Kidney epithelial cell (primary cell): Measurements from ENCODE around the gene PARP15. TPM values are rescaled to one million over a fixed set of nuclear protein-coding genes. Genes with fewer than 3 reads are reported as not detected.

Experiments used
- DNase-seq: peaks from one replicate; pipeline ENCODE4 v3.0.0-alpha.2; 2010; ENCODE audit warnings: low read depth
- H3K27me3 ChIP-seq: 2 replicates; pipeline ENCODE4 v1.6.0; 2011; ENCODE audit warnings: low read length; ENCODE audit not compliant: control insufficient read depth, insufficient read depth
- H3K36me3 ChIP-seq: 2 replicates; pipeline ENCODE4 v1.5.1; 2011; ENCODE audit warnings: low read length; ENCODE audit not compliant: control insufficient read depth, insufficient read depth
- H3K4me3 ChIP-seq: 2 replicates; pipeline ENCODE4 v1.5.1; 2011; ENCODE audit warnings: low read depth, mild to moderate bottlenecking, control low read depth, low read length
- total RNA-seq: library from RNA; depleted of rRNA; stranded (reverse); fragments of >200 nt; gene quantifications from 2 replicates; pipeline ENCODE4 v1.2.3, GENCODE V29; 2015
- TF ChIP-seq, protein P1 (sequence below): IDR thresholded peaks from 2 replicates; pipeline ENCODE4 v1.5.1; 2011; ENCODE audit warnings: mild to moderate bottlenecking, moderate library complexity, low read length, control low read depth, inconsistent platforms; ENCODE audit not compliant: insufficient read depth, poor library complexity, severe bottlenecking

Gene PARP15
- total RNA-seq, 1 donor from 2014 or later, result not detected

- no peaks in the 10 kb centered on the region for H3K27me3 ChIP-seq
Observed at GRCh38 chr3:122687298-122687697, 109.8 kb downstream of the PARP15 start.

More at GRCh38 chr3:122687298-122687697, 109.8 kb downstream of the PARP15 start:
- TF ChIP-seq, protein P1, sequence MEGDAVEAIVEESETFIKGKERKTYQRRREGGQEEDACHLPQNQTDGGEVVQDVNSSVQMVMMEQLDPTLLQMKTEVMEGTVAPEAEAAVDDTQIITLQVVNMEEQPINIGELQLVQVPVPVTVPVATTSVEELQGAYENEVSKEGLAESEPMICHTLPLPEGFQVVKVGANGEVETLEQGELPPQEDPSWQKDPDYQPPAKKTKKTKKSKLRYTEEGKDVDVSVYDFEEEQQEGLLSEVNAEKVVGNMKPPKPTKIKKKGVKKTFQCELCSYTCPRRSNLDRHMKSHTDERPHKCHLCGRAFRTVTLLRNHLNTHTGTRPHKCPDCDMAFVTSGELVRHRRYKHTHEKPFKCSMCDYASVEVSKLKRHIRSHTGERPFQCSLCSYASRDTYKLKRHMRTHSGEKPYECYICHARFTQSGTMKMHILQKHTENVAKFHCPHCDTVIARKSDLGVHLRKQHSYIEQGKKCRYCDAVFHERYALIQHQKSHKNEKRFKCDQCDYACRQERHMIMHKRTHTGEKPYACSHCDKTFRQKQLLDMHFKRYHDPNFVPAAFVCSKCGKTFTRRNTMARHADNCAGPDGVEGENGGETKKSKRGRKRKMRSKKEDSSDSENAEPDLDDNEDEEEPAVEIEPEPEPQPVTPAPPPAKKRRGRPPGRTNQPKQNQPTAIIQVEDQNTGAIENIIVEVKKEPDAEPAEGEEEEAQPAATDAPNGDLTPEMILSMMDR, result no peak
- no peak overlapping the region for H3K4me3 ChIP-seq
- peaks cover 4% of the 10 kb centered on the region for H3K36me3 ChIP-seq
- no peak for DNase-seq

Other genes with a start within 250 kb of the PARP15 start
- 24.8 and 27.1 TPM in 2 replicates for gene MIX23, start 194.4 kb upstream of the PARP15 start, total RNA-seq
- gene FAM162A, start 193.5 kb upstream of the PARP15 start, total RNA-seq, result 14.3 and 20.1 TPM in 2 replicates
- gene WDR5B, start 161.6 kb upstream of the PARP15 start, total RNA-seq, result 4.2 and 4.9 TPM in 2 replicates
- gene KPNA1, start 62.7 kb upstream of the PARP15 start, total RNA-seq, result 46.0 and 48.1 TPM in 2 replicates
- 15.8 and 19.4 TPM in 2 replicates for gene PARP9, start 13.3 kb upstream of the PARP15 start, total RNA-seq
- gene DTX3L, start 13.3 kb upstream of the PARP15 start, total RNA-seq, result 42.9 and 46.8 TPM in 2 replicates
- 46.9 and 48.9 TPM in 2 replicates for gene PARP14, start 103.2 kb downstream of the PARP15 start, total RNA-seq
- 8.1 and 10.7 TPM in 2 replicates for gene HSPBAP1, start 216.2 kb downstream of the PARP15 start, total RNA-seq
- gene SLC49A4, start 217.4 kb downstream of the PARP15 start, total RNA-seq, result 17.2 and 24.7 TPM in 2 replicates